Upper lobe of left lung (tissue), 4 donors: ENCODE data around the gene RALGAPA2.

Source experiments
- EP300 ChIP-seq, 4 donors: sonication (generic); formaldehyde crosslinking; IDR thresholded peaks; one replicate each; pipeline ENCODE4 v1.5.1; 2017; ENCODE audit warnings: antibody characterized with exemption in 4 of 4, control low read depth in 2 of 4
- POLR2A ChIP-seq, 4 donors: fragments of 450-650 bp; IDR thresholded peaks; one replicate each; pipeline ENCODE4 v1.5.1; 2016 to 2017; ENCODE audit warnings: antibody characterized with exemption in 4 of 4, mild to moderate bottlenecking in 2 of 4
- TF ChIP-seq, protein P1 (sequence below), 6 experiments: fragments of 450-650 bp in 4 of 6; fragments of 200-600 bp in 2 of 6; sonication (generic) in 2 of 6; IDR thresholded peaks; one replicate each; pipeline ENCODE4 v1.5.1; 2016 to 2019; ENCODE audit warnings: antibody characterized with exemption in 6 of 6

DNA sequence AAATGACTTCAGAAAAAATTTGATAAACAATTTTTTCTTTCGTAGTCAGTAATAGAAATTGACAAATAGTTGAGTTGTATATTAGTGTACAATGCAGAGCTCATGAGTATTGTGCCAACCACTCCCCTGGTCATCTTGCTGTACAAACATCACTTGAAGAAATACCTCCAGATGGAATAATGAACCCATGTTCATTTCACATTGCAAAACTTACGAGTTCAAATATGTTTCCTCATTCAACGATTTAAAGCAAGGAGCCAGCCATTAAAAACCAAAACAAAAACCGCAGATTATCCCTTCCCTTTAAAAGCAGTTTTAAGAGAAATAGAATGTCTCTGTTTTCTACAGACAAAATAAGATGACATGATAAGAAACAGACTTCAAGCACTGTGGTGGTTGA is 62.5 kb downstream of the RALGAPA2 start:
- TF ChIP-seq, protein P1, sequence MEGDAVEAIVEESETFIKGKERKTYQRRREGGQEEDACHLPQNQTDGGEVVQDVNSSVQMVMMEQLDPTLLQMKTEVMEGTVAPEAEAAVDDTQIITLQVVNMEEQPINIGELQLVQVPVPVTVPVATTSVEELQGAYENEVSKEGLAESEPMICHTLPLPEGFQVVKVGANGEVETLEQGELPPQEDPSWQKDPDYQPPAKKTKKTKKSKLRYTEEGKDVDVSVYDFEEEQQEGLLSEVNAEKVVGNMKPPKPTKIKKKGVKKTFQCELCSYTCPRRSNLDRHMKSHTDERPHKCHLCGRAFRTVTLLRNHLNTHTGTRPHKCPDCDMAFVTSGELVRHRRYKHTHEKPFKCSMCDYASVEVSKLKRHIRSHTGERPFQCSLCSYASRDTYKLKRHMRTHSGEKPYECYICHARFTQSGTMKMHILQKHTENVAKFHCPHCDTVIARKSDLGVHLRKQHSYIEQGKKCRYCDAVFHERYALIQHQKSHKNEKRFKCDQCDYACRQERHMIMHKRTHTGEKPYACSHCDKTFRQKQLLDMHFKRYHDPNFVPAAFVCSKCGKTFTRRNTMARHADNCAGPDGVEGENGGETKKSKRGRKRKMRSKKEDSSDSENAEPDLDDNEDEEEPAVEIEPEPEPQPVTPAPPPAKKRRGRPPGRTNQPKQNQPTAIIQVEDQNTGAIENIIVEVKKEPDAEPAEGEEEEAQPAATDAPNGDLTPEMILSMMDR (IDR thresholded peaks at IDR 0.05): no peak
- TF ChIP-seq EP300 (IDR thresholded peaks at IDR 0.05) (no peak), POLR2A (IDR thresholded peaks at IDR 0.05) (no peak)
